GM12878 (cell line): Measurements from ENCODE around the gene MIA2. TPM values are rescaled to one million over a fixed set of nuclear protein-coding genes. Genes with fewer than 3 reads are reported as not detected.

ENCODE experiments used
- ATAC-seq: fragments of 200-7000 bp; cut with Tn5 transposase; 3 replicates; pipeline ENCODE4 v1.9.1; 2020; ENCODE audit warnings: mild to moderate bottlenecking, moderate library complexity
- BruUV-seq: library from RNA; stranded (reverse); fragments of 400-500 nt; replicated peaks from 2 replicates; lab custom pipeline; 2021; lab: Mats Ljungman, UMichigan
- CTCF ChIA-PET: fragments of 300-600 bp; sonication (Branson Sonifier 250); formaldehyde crosslinking; extraction: SDS; loops from one replicate; lab custom pipeline; 2021; ENCODE audit warnings: inconsistent platforms; lab: Yijun Ruan, JAX
- POLR2A ChIA-PET: fragments of 350-600 bp; formaldehyde crosslinking; extraction: SDS; loops from one replicate; lab custom pipeline; 2021; ENCODE audit warnings: inconsistent platforms; lab: Charles Lee
- RAD21 ChIA-PET: fragments of 300-600 bp; sonication (Branson Sonifier 250); formaldehyde crosslinking; loops from one replicate; lab custom pipeline; 2023; ENCODE audit warnings: antibody characterized with exemption; ENCODE audit not compliant: unreplicated experiment; lab: Charles Lee
- SMC1A ChIA-PET: fragments of 300-600 bp; sonication (Branson Sonifier 250); formaldehyde crosslinking; loops from one replicate; lab custom pipeline; 2023; ENCODE audit not compliant: unreplicated experiment, uncharacterized antibody; lab: Charles Lee
- DNase-seq: peaks from one replicate; pipeline ENCODE4 v3.0.0-alpha.2; 2011; ENCODE audit warnings: low read depth, low spot score
- FAIRE-seq: peaks from 3 replicates; lab custom pipeline; 2011; peaks lifted over from hg19 to GRCh38; lab: Jason Lieb, UNC
- H2AFZ ChIP-seq: 2 replicates; pipeline ENCODE4 v1.6.0; 2011; ENCODE audit warnings: low read depth, low read length, control low read depth; ENCODE audit not compliant: control insufficient read depth
- H3K27ac ChIP-seq: 2 replicates; pipeline ENCODE4 v1.5.1; 2011; ENCODE audit warnings: control low read depth; ENCODE audit not compliant: control insufficient read depth, insufficient read depth
- H3K27me3 ChIP-seq, 2 experiments: replicated peaks in 1 of 2; 2 replicates each; pipeline versions ENCODE4 v1.6.0 to v1.6.1; 2011; ENCODE audit warnings: low read length in 1 of 2; ENCODE audit not compliant: control insufficient read depth in 2 of 2, insufficient read depth in 2 of 2
- H3K36me3 ChIP-seq, 2 experiments: 2 replicates each; pipeline ENCODE4 v1.5.1; 2011; ENCODE audit warnings: low read length in 1 of 2; ENCODE audit not compliant: control insufficient read depth in 2 of 2, insufficient read depth in 2 of 2
- H3K4me1 ChIP-seq: 2 replicates; pipeline ENCODE4 v1.6.1; 2011; ENCODE audit warnings: mild to moderate bottlenecking, low read length, moderate library complexity, mixed read lengths; ENCODE audit not compliant: control insufficient read depth, insufficient read depth
- H3K4me2 ChIP-seq: 2 replicates; pipeline ENCODE4 v1.6.0; 2011; ENCODE audit warnings: control low read depth; ENCODE audit not compliant: control insufficient read depth, insufficient read depth
- H3K4me3 ChIP-seq: fragments of 200-600 bp; sonication (generic); 2 replicates; pipeline ENCODE4 v1.5.1; 2016
- H3K79me2 ChIP-seq: 2 replicates; pipeline ENCODE4 v1.6.0; 2011; ENCODE audit warnings: low read length; ENCODE audit not compliant: control insufficient read depth, insufficient read depth
- H3K9ac ChIP-seq: 2 replicates; pipeline ENCODE4 v1.8.0; 2011; ENCODE audit warnings: low read length, control low read depth, mixed read lengths; ENCODE audit not compliant: control insufficient read depth, insufficient read depth
- H3K9me3 ChIP-seq: replicated peaks from 3 replicates; pipeline ENCODE4 v1.5.1; 2011; ENCODE audit warnings: mild to moderate bottlenecking, low read length; ENCODE audit not compliant: control insufficient read depth, insufficient read depth
- H4K20me1 ChIP-seq: 2 replicates; pipeline ENCODE4 v1.6.0; 2011; ENCODE audit not compliant: control insufficient read depth, insufficient read depth
- BMI1 ChIP-seq: fragments of 450-650 bp; IDR thresholded peaks from 2 replicates; pipeline ENCODE4 v1.6.1; 2016; ENCODE audit warnings: mild to moderate bottlenecking, moderate library complexity, borderline replicate concordance
- BRCA1 ChIP-seq: IDR thresholded peaks from 2 replicates; pipeline ENCODE4 v1.6.1; 2011; ENCODE audit warnings: low read depth, low read length, improper control_type of control experiment
- CHD4 ChIP-seq: fragments of 200-600 bp; sonication (generic); IDR thresholded peaks from 2 replicates; pipeline ENCODE4 v1.6.1; 2016; ENCODE audit warnings: mild to moderate bottlenecking
- CREM ChIP-seq: IDR thresholded peaks from 2 replicates; pipeline ENCODE4 v1.6.1; 2014; ENCODE audit warnings: antibody characterized with exemption, low read depth
- CTCF ChIP-seq, 3 experiments: IDR thresholded peaks in 2 of 3; conservative IDR thresholded peaks in 1 of 3; 2 replicates each; pipeline ENCODE4 v1.5.1; 2011; ENCODE audit warnings: low read depth in 3 of 3, low read length in 3 of 3, mild to moderate bottlenecking in 3 of 3, control low read depth in 2 of 3, moderate library complexity in 2 of 3, inconsistent platforms in 1 of 3, mixed read lengths in 1 of 3; ENCODE audit not compliant: control insufficient read depth in 2 of 3, insufficient read depth in 1 of 3; ENCODE audit errors: extremely low read depth in 1 of 3
- ESRRA ChIP-seq: IDR thresholded peaks from 2 replicates; pipeline ENCODE4 v1.6.1; 2012; ENCODE audit warnings: mild to moderate bottlenecking, low read length, improper control_type of control experiment
- HCFC1 ChIP-seq: fragments of 150-350 bp; IDR thresholded peaks from 2 replicates; pipeline ENCODE4 v1.6.1; 2014; ENCODE audit warnings: low read length
- IRF4 ChIP-seq: IDR thresholded peaks from 2 replicates; pipeline ENCODE4 v1.6.1; 2011; ENCODE audit warnings: low read depth, low read length
- MAX ChIP-seq: IDR thresholded peaks from 2 replicates; pipeline ENCODE4 v1.6.1; 2012; ENCODE audit warnings: low read depth, low read length, improper control_type of control experiment
- POLR2AphosphoS2 ChIP-seq: IDR thresholded peaks from 2 replicates; pipeline ENCODE4 v1.6.1; 2011; ENCODE audit warnings: low read depth, mild to moderate bottlenecking, low read length, improper control_type of control experiment, moderate library complexity
- STAT1 ChIP-seq: fragments of 450-650 bp; conservative IDR thresholded peaks from 2 replicates; pipeline ENCODE4 v1.6.1; 2014; ENCODE audit warnings: antibody characterized with exemption, mild to moderate bottlenecking
- USF2 ChIP-seq: IDR thresholded peaks from 2 replicates; pipeline ENCODE4 v1.6.1; 2011; ENCODE audit warnings: low read depth, low read length, improper control_type of control experiment, borderline replicate concordance
- ZBED1 ChIP-seq: IDR thresholded peaks from 2 replicates; pipeline ENCODE4 v1.6.1; 2016; ENCODE audit warnings: borderline replicate concordance
- ZNF207 ChIP-seq: fragments of 450-650 bp; IDR thresholded peaks from 2 replicates; pipeline ENCODE4 v1.6.1; 2014; ENCODE audit warnings: antibody characterized with exemption, mild to moderate bottlenecking, borderline replicate concordance
- whole genome bisulfite sequencing: methylation state at CpG from one replicate; pipeline ENCODE4 v1.1.6; 2016; ENCODE audit warnings: low lambda C conversion rate; ENCODE audit not compliant: insufficient replicate concordance, insufficient coverage; ENCODE audit errors: missing lambda C conversion rate; 5-methylcytosine and 5-hydroxymethylcytosine counted together
- in situ Hi-C: fragments of 300-500 bp; cut with MboI; formaldehyde crosslinking; loops from 9 replicates; pipeline ENCODE4 v1.14.3; 2018; ENCODE audit warnings: mixed read lengths
- intact Hi-C: fragments of 100-400 bp; cut with micrococcal nuclease; formaldehyde crosslinking; loops from one replicate; pipeline ENCODE4 v1.14.2; 2022; ENCODE audit not compliant: unreplicated experiment
- polyA plus RNA-seq, 11 experiments: library from polyadenylated mRNA; depleted of rRNA in 4 of 11; unstranded in 6 of 11; stranded (reverse) in 5 of 11; fragments of >200 nt; fragmentation: Nextera tagmentation in 4 of 11; fragmentation: Illumina TruSeq in 1 of 11; extraction: Ambion mirVana in 4 of 11; extraction: Trizol in 1 of 11; gene quantifications; 1 replicate in 1 of 11; 2 replicates in 10 of 11; pipeline versions ENCODE4 v1.2.1 to v1.2.3, GENCODE V29; 2011 to 2016; ENCODE audit warnings: inconsistent platforms in 2 of 11, missing spikeins in 2 of 11, low read depth in 1 of 11
- total RNA-seq, 4 experiments: library from RNA; depleted of rRNA in 3 of 4; stranded (reverse); fragments of >200 nt in 3 of 4; fragmentation: Illumina TruSeq in 1 of 4; extraction: Trizol in 1 of 4; gene quantifications; 2 replicates each; pipeline versions ENCODE4 v1.2.1 to v1.2.3, GENCODE V29; 2013 to 2021

MIA2 gene
- total and polyA plus RNA-seq, 10 of the 15 experiments (the other 5 are each of a cell fraction or from before 2014, with no cell fraction given): 6.3 to 36.8 (median 17.1) TPM

GRCh38 chr14:39419272-39419671, 185.6 kb downstream of the MIA2 start:
- no peaks in the 10 kb centered on the region for H4K20me1 ChIP-seq
- no peak overlapping the region for H3K4me3 ChIP-seq
- H3K36me3 ChIP-seq: peaks cover 1 to 3% of the 10 kb centered on the region in 2 experiments; a peak in 2 of 4 replicates
- DNase-seq (no peak), FAIRE-seq (no peak), ATAC-seq (peak; percentile 39; the same call in 1 of the 3 replicates)
- intact Hi-C loops (no loop called here), in situ Hi-C loops (no loop called here)
- no peak overlapping the region for H2AFZ ChIP-seq
- POLR2A ChIA-PET: interaction anchor here (0.8 kb wide), 1 partner anchor 356 kb away, joined by 3 read pairs; no protein-coding TSS in a partner anchor
- peaks cover 23% of the 10 kb centered on the region for H3K79me2 ChIP-seq
- no peaks in the 10 kb centered on the region for H3K4me1 ChIP-seq
- RAD21 ChIA-PET: no interaction called here
- H3K27ac ChIP-seq: no peak overlapping the region
- TF ChIP-seq BMI1 (no peak), ZBED1 (no peak), MAX (no peak)
- SMC1A ChIA-PET: interaction anchor here (1.2 to 1.6 kb wide), 2 partner anchors 9 to 35 kb away, joined by 3 read pairs; no protein-coding TSS in a partner anchor
- H3K9me3 ChIP-seq: peaks cover 11% of the 10 kb centered on the region
- 3% methylated on average over 1 of the region's 1 CpG for WGBS
- H3K4me2 ChIP-seq: no peak overlapping the region
- BruUV-seq: no TSS peak
- CTCF ChIA-PET: interaction anchor here (0.9 to 1.0 kb wide), 2 partner anchors 40 to 50 kb away, joined by 4 to 5 read pairs; no protein-coding TSS in a partner anchor
- no peak overlapping the region for H3K9ac ChIP-seq
- no peaks in the 10 kb centered on the region for H3K27me3 ChIP-seq

- Histone ChIP-seq H2AFZ (no peak overlapping the region), H3K36me3 (peaks cover 0 to 1% of the 10 kb centered on the region in 2 experiments; a peak in 1 of 4 replicates), H4K20me1 (no peaks in the 10 kb centered on the region), H3K4me2 (no peak overlapping the region), H3K4me3 (no peak overlapping the region), H3K9ac (no peak overlapping the region), H3K27ac (no peak overlapping the region), H3K9me3 (peaks cover under 1% of the 10 kb centered on the region; the same call in 2 of the 3 replicates), H3K27me3 (no peaks in the 10 kb centered on the region), H3K79me2 (peaks cover 42% of the 10 kb centered on the region), H3K4me1 (peaks cover 6% of the 10 kb centered on the region; the same call in 1 of the 2 replicates)
- intact Hi-C loops (no loop called here), in situ Hi-C loops (no loop called here)
- DNase-seq (no peak), ATAC-seq (no peak), FAIRE-seq (no peak)
- ChIA-PET POLR2A (interaction anchor here (2.6 kb wide), 1 partner anchor 12 kb away, joined by 9 read pairs; no protein-coding TSS in a partner anchor), CTCF (interaction anchor here (1.1 to 8.3 kb wide), 5 partner anchors 9 to 190 kb away, joined by 3 to 100 read pairs (median 17); partner anchors contain the start of gene FBXO33), SMC1A (interaction anchor here (1.0 to 1.9 kb wide), 8 partner anchors 19 to 232 kb away, joined by 3 to 10 read pairs (median 4); no protein-coding TSS in a partner anchor), RAD21 (interaction anchor here (0.5 to 7.4 kb wide), 5 partner anchors 10 to 858 kb away, joined by 3 to 70 read pairs (median 4); partner anchors contain the start of gene FBXO33)
- no TSS peak for BruUV-seq
- TF ChIP-seq HCFC1: no peak
- TF ChIP-seq CTCF (IDR thresholded peaks at IDR 0.05 in 2 of 3, conservative IDR thresholded peaks at IDR 0.05 in 1 of 3; ENCODE audit: control insufficient read depth in 2 of 3, extremely low read depth in 1 of 3, insufficient read depth in 1 of 3, low read depth in 3 of 3, low read length in 3 of 3): no peak
- TF ChIP-seq BRCA1: no peak
- no peak for TF ChIP-seq USF2
- TF ChIP-seq ESRRA: no peak
- TF ChIP-seq STAT1: no peak
- no peak for TF ChIP-seq CREM
- TF ChIP-seq IRF4: no peak
- no peak for TF ChIP-seq CHD4
- TF ChIP-seq ZNF207: no peak
- TF ChIP-seq POLR2AphosphoS2: no peak
These were observed 188.5 kb downstream of the MIA2 start for GRCh38 chr14:39422243-39422642.
